ENCODE measurements around the gene RASSF7.

RASSF7 gene

DNA sequence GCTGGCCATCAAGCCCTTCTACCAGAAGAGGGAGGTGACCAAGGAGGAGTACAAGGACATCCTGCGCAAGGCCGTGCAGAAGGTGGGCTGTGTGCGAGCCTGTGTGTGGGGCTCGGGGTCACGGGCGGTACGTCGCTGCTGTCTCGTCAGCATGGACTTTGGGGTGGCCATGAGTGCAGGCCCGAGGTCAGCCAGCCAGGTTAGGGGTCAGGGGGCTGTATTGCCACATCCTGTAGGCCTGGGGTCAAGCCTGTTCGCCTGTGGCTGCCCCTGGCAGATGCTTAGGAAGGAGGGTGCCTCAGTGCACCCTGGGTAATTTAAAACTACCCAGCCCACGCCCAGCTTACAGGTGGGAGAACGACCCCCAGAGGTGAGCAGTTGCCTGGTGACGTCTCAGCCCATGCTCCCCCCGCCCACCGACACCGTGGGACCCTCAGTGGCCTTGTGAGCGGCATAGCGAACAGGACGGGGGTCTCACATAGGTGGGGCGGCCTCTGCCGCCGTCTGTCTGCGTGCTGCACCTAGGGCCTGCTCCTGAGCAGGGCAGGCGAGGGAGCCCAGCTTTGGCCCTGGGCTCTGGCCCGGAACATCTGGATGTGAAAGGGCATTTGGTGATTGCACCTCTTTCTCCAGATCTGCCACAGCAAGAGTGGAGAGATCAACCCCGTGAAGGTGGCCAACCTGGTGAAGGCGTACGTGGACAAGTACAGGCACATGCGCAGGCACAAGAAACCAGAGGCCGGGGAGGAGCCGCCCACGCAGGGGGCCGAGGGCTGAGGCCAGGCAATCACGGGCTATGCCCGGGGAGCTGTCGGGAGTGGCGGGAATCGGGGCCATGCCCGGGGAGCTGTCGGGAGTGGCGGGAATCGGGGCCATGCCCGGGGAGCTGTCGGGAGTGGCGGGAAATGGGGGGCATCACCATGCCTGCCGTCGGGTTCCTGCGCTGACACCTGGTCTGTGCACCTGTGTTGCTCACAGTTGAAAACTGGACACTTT is 50.5 kb downstream of the RASSF7 start:
- no peak for DNase-seq

DNA sequence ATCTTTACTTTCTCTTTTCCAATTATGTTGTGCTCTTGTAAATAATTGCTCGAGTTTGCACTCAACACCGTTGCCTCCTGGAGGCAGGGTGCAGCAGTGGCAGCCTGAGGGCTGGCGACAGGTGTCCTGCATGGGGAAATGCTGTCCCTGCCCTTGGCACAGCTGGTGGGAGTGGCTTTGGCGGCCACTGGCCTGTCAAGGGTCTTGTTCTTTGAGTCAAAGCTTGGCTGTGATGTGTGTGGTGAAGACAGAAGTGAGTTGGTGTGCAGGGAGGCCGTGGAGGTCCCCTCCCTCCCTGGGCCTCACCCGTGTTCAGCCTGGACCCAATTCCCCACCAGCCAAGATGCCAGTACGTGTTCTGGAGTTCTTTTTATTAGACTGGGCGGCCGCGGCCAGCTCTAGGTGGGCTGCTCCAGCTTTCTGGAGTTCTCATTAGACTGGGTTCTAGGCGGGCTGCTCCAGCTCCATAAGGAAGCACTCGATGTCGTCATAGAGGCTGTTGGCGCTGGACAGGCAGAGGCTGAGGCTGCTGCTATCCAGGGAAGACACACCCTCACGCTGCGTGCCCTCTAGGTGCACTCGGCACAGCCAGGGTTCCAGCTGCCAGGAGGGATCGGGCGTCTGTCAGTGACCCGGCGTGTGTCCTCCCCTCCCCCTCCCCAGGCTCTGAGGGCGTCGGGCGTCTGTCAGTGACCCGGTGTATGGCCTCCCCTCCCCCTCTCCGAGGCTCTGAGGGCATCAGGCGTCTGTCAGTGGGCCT is 51.6 kb downstream of the RASSF7 start:
- DNase-seq, result peak in 1 of 2 experiments; percentile 34

DNA sequence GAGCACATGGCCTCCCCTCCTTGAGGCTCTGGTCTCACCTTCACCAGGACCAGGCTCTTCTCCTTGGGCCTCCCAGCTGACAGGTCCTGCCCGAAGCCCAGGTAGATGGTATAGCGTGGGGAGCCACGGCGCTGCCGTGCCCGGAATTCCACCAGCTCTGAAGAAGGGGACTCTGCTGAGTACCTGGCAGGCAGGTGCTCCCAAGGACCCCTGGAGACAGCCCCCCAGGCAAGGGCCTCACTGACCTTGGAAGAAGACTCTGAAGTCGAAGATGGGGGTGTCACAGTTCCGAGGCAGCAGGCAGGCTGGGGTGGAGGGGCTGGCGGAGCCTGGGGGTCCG is 52.2 kb downstream of the RASSF7 start:
- DNase-seq, result no peak

DNA sequence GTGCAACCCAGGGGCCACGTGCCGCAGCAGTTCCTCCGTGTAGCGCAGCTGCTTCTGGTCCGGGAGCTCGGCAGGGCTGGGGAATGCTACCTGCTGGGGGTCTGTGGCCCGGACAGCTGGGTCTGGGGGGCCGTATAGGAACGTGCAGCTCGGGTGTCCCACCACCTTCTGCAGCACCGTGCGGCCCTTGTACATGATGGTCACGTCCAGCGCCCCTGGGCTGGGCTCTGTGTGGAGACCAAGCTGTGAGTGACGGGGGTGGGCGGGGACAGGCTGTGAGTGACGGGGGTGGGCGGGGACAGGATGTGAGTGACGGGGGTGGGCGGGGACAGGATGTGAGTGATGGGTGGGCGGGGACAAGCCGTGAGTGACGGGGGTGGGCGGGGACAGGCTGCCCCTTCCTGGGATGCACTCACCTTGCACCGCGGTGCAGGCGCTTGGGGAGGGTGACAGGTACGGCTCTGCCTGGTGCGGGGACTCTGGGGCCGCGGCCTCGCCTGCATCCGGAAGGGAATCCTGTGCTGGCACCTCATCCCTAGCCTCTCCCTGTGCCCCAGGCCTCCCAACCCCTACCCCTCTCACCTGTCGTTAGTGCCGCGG is 52.7 kb downstream of the RASSF7 start:
- DNase-seq, result no peak

Data from NCI-H524 (cell line).